Panc1 (cell line): ENCODE measurements around the gene NOP56. TPM values are rescaled to one million over a fixed set of nuclear protein-coding genes. Genes with fewer than 3 reads are reported as not detected.

Source experiments
- ATAC-seq: fragments of 200-7000 bp; cut with Tn5 transposase; 2 replicates; pipeline ENCODE4 v1.9.1; 2020; ENCODE audit warnings: mild to moderate bottlenecking, moderate library complexity
- Bru-seq: library from RNA; stranded (reverse); fragments of 400-500 nt; gene quantifications from one replicate; lab custom pipeline; 2021; lab: Mats Ljungman, UMichigan
- BruChase-seq, 2 experiments: library from RNA; stranded (reverse); fragments of 400-500 nt; gene quantifications; one replicate each; lab custom pipeline; 2021; lab: Mats Ljungman, UMichigan
- BruUV-seq: library from RNA; stranded (reverse); fragments of 400-500 nt; replicated peaks from 2 replicates; lab custom pipeline; 2021; lab: Mats Ljungman, UMichigan
- CTCF ChIA-PET: fragments of 300-600 bp; sonication (Branson Sonifier 250); formaldehyde crosslinking; loops from one replicate; lab custom pipeline; 2022; ENCODE audit warnings: antibody characterized with exemption; lab: Charles Lee
- POLR2A ChIA-PET: fragments of 300-600 bp; sonication (Branson Sonifier 250); formaldehyde crosslinking; loops from one replicate; lab custom pipeline; 2022; ENCODE audit warnings: antibody characterized with exemption; lab: Charles Lee
- DNase-seq: peaks from one replicate; pipeline ENCODE4 v3.0.0-alpha.2; 2010; ENCODE audit warnings: low read depth, low spot score
- H3K27ac ChIP-seq: 2 replicates; pipeline ENCODE4 v1.5.1; 2011; ENCODE audit warnings: mild to moderate bottlenecking, low read length, inconsistent platforms
- H3K27me3 ChIP-seq: fragments of 200-500 bp; sonication (Bioruptor generic); 2 replicates; pipeline ENCODE4 v1.6.0; 2014; ENCODE audit warnings: low read length, inconsistent platforms; ENCODE audit not compliant: control insufficient read depth, insufficient read depth
- H3K36me3 ChIP-seq: fragments of 200-500 bp; sonication (Bioruptor generic); 2 replicates; pipeline ENCODE4 v1.5.1; 2014; ENCODE audit warnings: inconsistent platforms, mild to moderate bottlenecking, low read length, moderate library complexity; ENCODE audit not compliant: control insufficient read depth, insufficient read depth
- H3K4me1 ChIP-seq: 2 replicates; pipeline ENCODE4 v1.5.1; 2011; ENCODE audit warnings: inconsistent platforms, mild to moderate bottlenecking, low read length, moderate library complexity; ENCODE audit not compliant: control insufficient read depth, insufficient read depth
- H3K4me3 ChIP-seq, 2 experiments: 2 replicates each; pipeline ENCODE4 v1.5.1; 2011 to 2012; ENCODE audit warnings: low read depth in 2 of 2, low read length in 2 of 2, mild to moderate bottlenecking in 2 of 2, inconsistent platforms in 1 of 2, moderate library complexity in 1 of 2
- H3K9me3 ChIP-seq: fragments of 200-500 bp; sonication (Bioruptor generic); 2 replicates; pipeline ENCODE4 v1.5.1; 2014; ENCODE audit warnings: low read depth, mild to moderate bottlenecking, inconsistent platforms, low read length, moderate library complexity; ENCODE audit not compliant: control insufficient read depth, insufficient read depth
- CTCF ChIP-seq: fragments of 450-650 bp; IDR thresholded peaks from 2 replicates; pipeline ENCODE4 v1.5.1; 2017; ENCODE audit warnings: mild to moderate bottlenecking
- POLR2AphosphoS5 ChIP-seq: IDR thresholded peaks from 2 replicates; pipeline ENCODE4 v1.6.1; 2012; ENCODE audit warnings: mild to moderate bottlenecking, low read depth, low read length, moderate library complexity
- REST ChIP-seq, 2 experiments: IDR thresholded peaks; 2 replicates each; pipeline ENCODE4 v1.6.1; 2011 to 2012; ENCODE audit warnings: low read depth in 2 of 2, control low read depth in 1 of 2, low read length in 1 of 2, mild to moderate bottlenecking in 1 of 2, moderate library complexity in 1 of 2; ENCODE audit not compliant: insufficient read depth in 1 of 2
- SIN3A ChIP-seq: IDR thresholded peaks from 2 replicates; pipeline ENCODE4 v1.6.1; 2012; ENCODE audit warnings: low read depth, mild to moderate bottlenecking, low read length, moderate library complexity, borderline replicate concordance; ENCODE audit not compliant: insufficient read depth
- TCF7L2 ChIP-seq: IDR thresholded peaks from 2 replicates; pipeline ENCODE4 v1.6.1; 2011; ENCODE audit warnings: mild to moderate bottlenecking, low read depth, low read length, inconsistent platforms
- in situ Hi-C: cut with HindIII; loops from 2 replicates; pipeline ENCODE4 v1.10.0; 2016; ENCODE audit warnings: low sequenced_read_pairs, low pct_unique_long_range_greater_than_20kb
- intact Hi-C: fragments of 100-400 bp; cut with micrococcal nuclease; formaldehyde crosslinking; loops from one replicate; pipeline ENCODE4 v1.10.0; 2022; ENCODE audit not compliant: unreplicated experiment
- long read RNA-seq: library from polyadenylated mRNA; unstranded; transcript quantifications from one replicate; pipeline ENCODE4 v2.0.0, GENCODE V29; 2021; ENCODE audit not compliant: unreplicated experiment
- polyA plus RNA-seq: library from polyadenylated mRNA; unstranded; fragments of >200 nt; gene quantifications from one replicate; pipeline ENCODE4 v1.2.1, GENCODE V29; 2012; ENCODE audit warnings: missing spikeins; ENCODE audit not compliant: insufficient read length
- total RNA-seq: library from RNA; stranded (reverse); gene quantifications from one replicate; pipeline ENCODE4 v1.2.1, GENCODE V29; 2021; ENCODE audit not compliant: unreplicated experiment

NOP56 gene
- total RNA-seq (354 TPM), Bru-seq, nascent RNA (percentile 98 among the genes with signal in this experiment), BruChase-seq, experiment 1, labeled RNA remaining after a 2-hour chase (percentile 99 among the genes with signal in this experiment), BruChase-seq, experiment 2, labeled RNA remaining after a 6-hour chase (percentile 98 among the genes with signal in this experiment)
- polyA plus RNA-seq, result 236 TPM
- long read RNA-seq, transcript NOP56-219 (1 exons, 2,980 nt), result major isoform, 44 of 155 reads
- long read RNA-seq, transcript NOP56-201 (12 exons, 2,400 nt), result minor isoform, 24 of 155 reads
- long read RNA-seq, transcript NOP56-208 (2 exons, 735 nt), result minor isoform, 12 of 155 reads
- long read RNA-seq, partial matches to known transcripts, result 38 of 155 reads
- long read RNA-seq, other reads (novel, unspliced or antisense), result 25 of 155 reads

- DNase-seq (no peak), ATAC-seq (peak; percentile 96)
- H3K36me3 ChIP-seq, result peaks cover 32% of the 10 kb centered on the region
- ChIA-PET CTCF (interaction anchor here (0.6 kb wide), 1 partner anchor 444 kb away, joined by 4 read pairs; no protein-coding TSS in a partner anchor), POLR2A (interaction anchor here (0.5 to 1.2 kb wide), 7 partner anchors 8 to 209 kb away, joined by 3 to 8 read pairs (median 4); partner anchors contain the start of gene SNRPB)
- no peaks in the 10 kb centered on the region for H3K27me3 ChIP-seq
- H3K4me1 ChIP-seq, result peaks cover 16% of the 10 kb centered on the region
- intact Hi-C loops, result no loop called here
- no peaks in the 10 kb centered on the region for H3K9me3 ChIP-seq
- in situ Hi-C loops, result no loop called here
- BruUV-seq, result no TSS peak
- TF ChIP-seq CTCF (no peak), TCF7L2 (peak; percentile 89; the same call in 1 of the 2 replicates), SIN3A (peak; percentile 51; the same call in 1 of the 2 replicates), REST (IDR thresholded peaks at IDR 0.05; ENCODE audit: insufficient read depth in 1 of 2, low read depth in 2 of 2, low read length in 1 of 2) (peak; percentile 23 to 25; a peak in 2 of 4 replicates), POLR2AphosphoS5 (peak; percentile 97)
- H3K27ac ChIP-seq, result peak within 1 kb of the TSS; percentile 96
- peak within 1 kb of the TSS; percentile 80 to 99 for H3K4me3 ChIP-seq
Measured at GRCh38 chr20:2651772-2652723, at the start of gene NOP56. Gene NOP56, plus strand, starts transcription at chr20:2652632. Its CDS starts 29 bp downstream, at chr20:2652661.

- ChIA-PET POLR2A (no interaction called here), CTCF (interaction anchor here (0.7 kb wide), 1 partner anchor 65 kb away, joined by 4 read pairs; no protein-coding TSS in a partner anchor)
- Histone ChIP-seq H3K9me3 (no peaks in the 10 kb centered on the region), H3K4me3 (no peak overlapping the region), H3K27me3 (no peaks in the 10 kb centered on the region), H3K4me1 (no peaks in the 10 kb centered on the region), H3K36me3 (no peaks in the 10 kb centered on the region), H3K27ac (no peak overlapping the region)
- TF ChIP-seq CTCF (no peak), REST (IDR thresholded peaks at IDR 0.05; ENCODE audit: insufficient read depth in 1 of 2, low read depth in 2 of 2, low read length in 1 of 2) (no peak), SIN3A (no peak), POLR2AphosphoS5 (no peak)
- no peak for DNase-seq
- no peak for ATAC-seq
- intact Hi-C loops, result no loop called here
- BruUV-seq, result no TSS peak
- in situ Hi-C loops, result no loop called here
Measured at GRCh38 chr20:2602746-2603145, 49.7 kb upstream of the NOP56 start.
